Kidney (tissue), 14 donors: ENCODE results near the gene MZB1. TPM values are rescaled to one million over a fixed set of nuclear protein-coding genes. Genes with fewer than 3 reads are reported as not detected.

ENCODE experiments used
- DNase-seq, 5 donors: peaks; one replicate each; pipeline ENCODE4 v3.0.0-alpha.2; 2013 to 2020
- FAIRE-seq: peaks from 2 replicates; lab custom pipeline; 2012; peaks lifted over from hg19 to GRCh38; lab: Jason Lieb, UNC
- H3K27ac ChIP-seq, 2 donors: one replicate each; pipeline ENCODE4 v1.7.0; 2013; ENCODE audit warnings: low read depth in 2 of 2, low read length in 2 of 2, inconsistent platforms in 1 of 2
- H3K27me3 ChIP-seq: one replicate; pipeline ENCODE4 v1.7.1; 2013; ENCODE audit warnings: low read length, inconsistent platforms; ENCODE audit not compliant: control insufficient read depth, insufficient read depth
- H3K36me3 ChIP-seq, 3 donors: one replicate each; pipeline versions ENCODE4 v1.7.0 to v1.7.1; 2013; ENCODE audit warnings: low read length in 3 of 3, control low read depth in 1 of 3, inconsistent platforms in 1 of 3; ENCODE audit not compliant: insufficient read depth in 3 of 3, control insufficient read depth in 2 of 3
- H3K4me1 ChIP-seq, 3 donors: one replicate each; pipeline versions ENCODE4 v1.7.0 to v1.7.1; 2013; ENCODE audit warnings: low read length in 3 of 3, inconsistent platforms in 1 of 3, low read depth in 1 of 3; ENCODE audit not compliant: control insufficient read depth in 2 of 3, insufficient read depth in 2 of 3
- H3K4me3 ChIP-seq, 3 donors: one replicate each; pipeline versions ENCODE4 v1.7.0 to v1.8.1; 2013; ENCODE audit warnings: low read length in 3 of 3, control low read depth in 1 of 3, inconsistent platforms in 1 of 3
- H3K9ac ChIP-seq, 3 donors: one replicate each; pipeline versions ENCODE4 v1.7.0 to v1.7.1; 2013; ENCODE audit warnings: low read length in 3 of 3, control low read depth in 1 of 3, inconsistent platforms in 1 of 3
- H3K9me3 ChIP-seq, 3 donors: one replicate each; pipeline versions ENCODE4 v1.7.0 to v1.7.1; 2013; ENCODE audit warnings: low read length in 3 of 3, control low read depth in 1 of 3, inconsistent platforms in 1 of 3; ENCODE audit not compliant: control insufficient read depth in 2 of 3, insufficient read depth in 1 of 3
- CTCF ChIP-seq: IDR thresholded peaks from 3 replicates; pipeline ENCODE4 v1.5.1; 2012; ENCODE audit warnings: mild to moderate bottlenecking, moderate library complexity, borderline replicate concordance; ENCODE audit not compliant: insufficient read depth; ENCODE audit errors: extremely low read depth
- intact Hi-C: fragments of 100-400 bp; cut with DNase I; formaldehyde crosslinking; loops from one replicate; pipeline ENCODE4 v1.11.1; 2022
- polyA plus RNA-seq: library from polyadenylated mRNA; stranded (reverse); fragments of 350-450 nt; fragmentation: Illumina TruSeq; extraction: RNeasy Lipid Tissue Mini Kit (QIAGEN cat#74804); gene quantifications from one replicate; pipeline ENCODE4 v1.2.3, GENCODE V29; 2014; ENCODE audit warnings: low read depth, low replicate concordance; ENCODE audit not compliant: insufficient read depth
- total RNA-seq: library from RNA; stranded (reverse); fragmentation: NEBNext Ultra II Directional; extraction: Animal tissue kit (Norgen Biotek cat#: 25700); gene quantifications from one replicate; pipeline ENCODE4 v1.2.1, GENCODE V29; 2021
- donor health status: control.
- donor health status: control.
- donor health status: control.
- donor health status: control.
- donor health status: control.
- donor health status: DM: yes; HTN: yes; CAD: no.
- donor health status: Normal renal cell carcinoma (clear cell type).

Gene MZB1
- total and polyA plus RNA-seq, 2 donors from 2014 or later: 1.2 to 49.6 TPM

- no peaks in the 10 kb centered on the region for H3K9me3 ChIP-seq
- FAIRE-seq (no peak), DNase-seq (no peak)
- intact Hi-C loops: no loop called here
- H3K4me3 ChIP-seq: no peak overlapping the region
- no peak overlapping the region for H3K27ac ChIP-seq
- H3K36me3 ChIP-seq: no peaks in the 10 kb centered on the region
- no peaks in the 10 kb centered on the region for H3K27me3 ChIP-seq
- no peak for TF ChIP-seq CTCF
- no peak overlapping the region for H3K9ac ChIP-seq
- peaks cover 0 to 11% (median 8%) of the 10 kb centered on the region in 3 donors for H3K4me1 ChIP-seq
Measured at GRCh38 chr5:139435676-139436075, 46.0 kb upstream of the MZB1 start.

GRCh38 chr5:139431706-139432105 lies 42.0 kb upstream of the MZB1 start:
- FAIRE-seq: no peak
- Histone ChIP-seq H3K4me3 (no peak overlapping the region), H3K4me1 (no peaks in the 10 kb centered on the region), H3K9me3 (no peaks in the 10 kb centered on the region), H3K9ac (no peak overlapping the region), H3K27ac (no peak overlapping the region), H3K36me3 (no peaks in the 10 kb centered on the region), H3K27me3 (no peaks in the 10 kb centered on the region)
- intact Hi-C loops: no loop called here
- no peak for TF ChIP-seq CTCF
- no peak for DNase-seq

DNA sequence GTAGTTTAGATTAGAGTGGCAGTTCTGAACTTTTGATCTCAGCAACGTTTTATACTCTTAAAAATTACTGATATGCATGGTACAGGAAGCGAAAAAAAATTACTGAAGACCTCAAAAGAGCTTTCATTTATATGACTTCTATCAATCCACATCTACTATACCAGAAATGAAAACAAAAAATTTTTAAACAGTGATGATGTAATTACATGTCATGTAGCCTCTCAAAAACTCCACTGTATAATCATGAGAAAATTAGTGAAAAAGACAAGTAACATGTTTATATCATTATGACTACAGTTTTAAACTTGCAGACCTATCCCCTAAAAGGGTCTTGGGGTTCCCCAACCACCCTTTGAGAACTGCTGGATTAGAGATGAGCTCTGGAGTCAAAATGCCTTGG lies 40.3 kb upstream of the MZB1 start:
- FAIRE-seq: no peak
- Histone ChIP-seq H3K9ac (no peak overlapping the region), H3K36me3 (no peaks in the 10 kb centered on the region), H3K27ac (no peak overlapping the region), H3K27me3 (no peaks in the 10 kb centered on the region), H3K4me1 (no peaks in the 10 kb centered on the region), H3K9me3 (no peaks in the 10 kb centered on the region), H3K4me3 (no peak overlapping the region)
- DNase-seq: no peak
- intact Hi-C loops: no loop called here
- TF ChIP-seq CTCF: no peak
